Large intestine (tissue), 12 donors: ENCODE results near the gene HNMT. TPM values are rescaled to one million over a fixed set of nuclear protein-coding genes. Genes with fewer than 3 reads are reported as not detected.
A peak's percentile ranks its signal among the peaks of the same experiment; 100 is the strongest.
"Not testable (repeated sequence)": the region's sequence is repeated elsewhere in the genome, so short reads cannot be mapped to it uniquely, and the experiment has no call there.

Experiments used
- DNase-seq, 2 donors: peaks; one replicate each; pipeline versions ENCODE4 v3.0.0 to v3.0.0-alpha.2; 2013
- H3K27ac ChIP-seq: one replicate; pipeline ENCODE4 v1.5.1; 2013; ENCODE audit warnings: low read length
- H3K27me3 ChIP-seq: 2 replicates; pipeline ENCODE4 v1.6.1; 2013; ENCODE audit warnings: low read length; ENCODE audit not compliant: control insufficient read depth, insufficient read depth
- H3K36me3 ChIP-seq: 2 replicates; pipeline ENCODE4 v1.6.1; 2013; ENCODE audit warnings: low read length; ENCODE audit not compliant: control insufficient read depth, insufficient read depth
- H3K4me1 ChIP-seq: one replicate; pipeline ENCODE4 v1.6.1; 2013; ENCODE audit warnings: low read length; ENCODE audit not compliant: control insufficient read depth, insufficient read depth
- H3K4me3 ChIP-seq: one replicate; pipeline ENCODE4 v1.5.1; 2013; ENCODE audit warnings: low read length
- H3K9me3 ChIP-seq: one replicate; pipeline ENCODE4 v1.6.1; 2013; ENCODE audit warnings: mild to moderate bottlenecking, low read depth, low read length, moderate library complexity; ENCODE audit not compliant: control insufficient read depth
- WGBS: methylation state at CpG from one replicate; pipeline ENCODE4 v1.1.5; 2013; ENCODE audit warnings: low lambda C conversion rate; ENCODE audit not compliant: insufficient coverage; 5-methylcytosine and 5-hydroxymethylcytosine counted together
- long read RNA-seq, 11 donors: transcript quantifications; one replicate each; lab custom pipeline, GENCODE V29; 2026
- polyA plus RNA-seq: library from polyadenylated mRNA; unstranded; fragments of 120-200 nt; gene quantifications from one replicate; pipeline ENCODE4 v1.2.1, GENCODE V29; 2013

Gene HNMT
- 71.1 TPM for polyA plus RNA-seq
- long read RNA-seq, donor 1, transcript HNMT-202 (6 exons, 3,295 nt): major isoform, 21 of 25 reads
- long read RNA-seq, donor 1, partial matches to known transcripts: 0 of 25 reads
- long read RNA-seq, donor 1, other reads (novel, unspliced or antisense): 0 of 25 reads
- long read RNA-seq, donor 2, transcript HNMT-202 (6 exons, 3,295 nt): major isoform, 23 of 49 reads
- long read RNA-seq, donor 2, transcript HNMT-201 (2 exons, 504 nt): minor isoform, 20 of 49 reads
- long read RNA-seq, donor 2, partial matches to known transcripts: 6 of 49 reads
- long read RNA-seq, donor 2, other reads (novel, unspliced or antisense): 0 of 49 reads
- long read RNA-seq, donor 3: 0 reads
- long read RNA-seq, donor 4, partial matches to known transcripts: 0 of 3 reads
- long read RNA-seq, donor 4, other reads (novel, unspliced or antisense): 0 of 3 reads
- long read RNA-seq, donor 5, transcript HNMT-202 (6 exons, 3,295 nt): major isoform, 16 of 22 reads
- long read RNA-seq, donor 5, transcript HNMT-201 (2 exons, 504 nt): minor isoform, 5 of 22 reads
- long read RNA-seq, donor 5, partial matches to known transcripts: 0 of 22 reads
- long read RNA-seq, donor 5, other reads (novel, unspliced or antisense): 0 of 22 reads
- long read RNA-seq, donor 6, transcript HNMT-201 (2 exons, 504 nt): major isoform, 15 of 36 reads
- long read RNA-seq, donor 6, transcript HNMT-202 (6 exons, 3,295 nt): minor isoform, 14 of 36 reads
- long read RNA-seq, donor 6, partial matches to known transcripts: 6 of 36 reads
- long read RNA-seq, donor 6, other reads (novel, unspliced or antisense): 0 of 36 reads
- long read RNA-seq, donor 7, transcript HNMT-202 (6 exons, 3,295 nt): major isoform, 15 of 19 reads
- long read RNA-seq, donor 7, partial matches to known transcripts: 0 of 19 reads
- long read RNA-seq, donor 7, other reads (novel, unspliced or antisense): 0 of 19 reads
- long read RNA-seq, donor 8, transcript HNMT-202 (6 exons, 3,295 nt): major isoform, 27 of 42 reads
- long read RNA-seq, donor 8, transcript HNMT-201 (2 exons, 504 nt): minor isoform, 14 of 42 reads
- long read RNA-seq, donor 8, partial matches to known transcripts: 0 of 42 reads
- long read RNA-seq, donor 8, other reads (novel, unspliced or antisense): 0 of 42 reads
- long read RNA-seq, donor 9, transcript HNMT-201 (2 exons, 504 nt): minor isoform, 17 of 57 reads
- long read RNA-seq, donor 9, transcript HNMT-202 (6 exons, 3,295 nt): major isoform, 30 of 57 reads
- long read RNA-seq, donor 9, partial matches to known transcripts: 10 of 57 reads
- long read RNA-seq, donor 9, other reads (novel, unspliced or antisense): 0 of 57 reads
- long read RNA-seq, donor 10, transcript HNMT-202 (6 exons, 3,295 nt): major isoform, 37 of 48 reads
- long read RNA-seq, donor 10, transcript HNMT-201 (2 exons, 504 nt): minor isoform, 11 of 48 reads
- long read RNA-seq, donor 10, partial matches to known transcripts: 0 of 48 reads
- long read RNA-seq, donor 10, other reads (novel, unspliced or antisense): 0 of 48 reads
- long read RNA-seq, donor 11, transcript HNMT-202 (6 exons, 3,295 nt): major isoform, 27 of 36 reads
- long read RNA-seq, donor 11, transcript HNMT-201 (2 exons, 504 nt): minor isoform, 8 of 36 reads
- long read RNA-seq, donor 11, partial matches to known transcripts: 0 of 36 reads
- long read RNA-seq, donor 11, other reads (novel, unspliced or antisense): 0 of 36 reads

- Histone ChIP-seq H3K27me3 (no peaks in the 10 kb centered on the region), H3K9me3 (no peaks in the 10 kb centered on the region), H3K27ac (peak within 1 kb of the TSS; percentile 89), H3K36me3 (peaks cover 4% of the 10 kb centered on the region), H3K4me3 (peak within 1 kb of the TSS; percentile 66), H3K4me1 (peaks cover 18% of the 10 kb centered on the region)
- peak; percentile 86 to 96 for DNase-seq
- no CpG with 5 or more reads among the region's 15 CpGs for WGBS
These were observed at the start of gene HNMT for GRCh38 chr2:137964066-137964858. Gene HNMT (plus strand): TSS chr2:137964473. CDS start chr2:137964492, 19 bp downstream.

- DNase-seq: no peak
These were observed 43.0 kb upstream of the HNMT start for GRCh38 chr2:137921105-137921880.

GRCh38 chr2:137922171-137922570 is 42.1 kb upstream of the HNMT start:
- H3K27me3 ChIP-seq, DNase-seq: not testable (repeated sequence)

More at GRCh38 chr2:137921105-137921880, 43.0 kb upstream of the HNMT start:
- no peak overlapping the region for H3K27ac ChIP-seq
- no peaks in the 10 kb centered on the region for H3K27me3 ChIP-seq
- no peaks in the 10 kb centered on the region for H3K9me3 ChIP-seq
- no peaks in the 10 kb centered on the region for H3K36me3 ChIP-seq
- 100% methylated on average over 1 of the region's 2 CpGs for WGBS
- H3K4me1 ChIP-seq: peaks cover 3% of the 10 kb centered on the region
- H3K4me3 ChIP-seq: no peak overlapping the region

GRCh38 chr2:137924019-137924418 is 40.3 kb upstream of the HNMT start:
- WGBS: 100% methylated on average over 1 of the region's 1 CpG
- Histone ChIP-seq H3K9me3 (no peaks in the 10 kb centered on the region), H3K4me3 (no peak overlapping the region), H3K4me1 (peaks cover 6% of the 10 kb centered on the region), H3K36me3 (no peaks in the 10 kb centered on the region), H3K27ac (no peak overlapping the region), H3K27me3 (no peaks in the 10 kb centered on the region)
- DNase-seq: peak; percentile 47 to 71

More at GRCh38 chr2:137922171-137922570, 42.1 kb upstream of the HNMT start:
- H3K9me3 ChIP-seq, H3K27ac ChIP-seq, H3K4me1 ChIP-seq, H3K36me3 ChIP-seq, H3K4me3 ChIP-seq: not testable (repeated sequence)

- H3K4me3 ChIP-seq: no peak overlapping the region
- no CpG with 5 or more reads among the region's 2 CpGs for WGBS
- H3K4me1 ChIP-seq: peaks cover 16% of the 10 kb centered on the region
- peak in 1 of 2 donors; percentile 14 for DNase-seq
- H3K36me3 ChIP-seq: no peaks in the 10 kb centered on the region
- H3K27me3 ChIP-seq: no peaks in the 10 kb centered on the region
- H3K9me3 ChIP-seq: no peaks in the 10 kb centered on the region
- no peak overlapping the region for H3K27ac ChIP-seq
These were observed 38.7 kb upstream of the HNMT start for GRCh38 chr2:137925599-137925998.

- H3K9me3 ChIP-seq: no peaks in the 10 kb centered on the region
- H3K27me3 ChIP-seq: no peaks in the 10 kb centered on the region
- WGBS: no CpG with 5 or more reads among the region's 4 CpGs
- no peak overlapping the region for H3K27ac ChIP-seq
- no peak overlapping the region for H3K4me3 ChIP-seq
- no peaks in the 10 kb centered on the region for H3K36me3 ChIP-seq
- H3K4me1 ChIP-seq: peaks cover 16% of the 10 kb centered on the region
- no peak for DNase-seq
These were observed 36.4 kb upstream of the HNMT start for GRCh38 chr2:137927846-137928245.

GRCh38 chr2:137928547-137929518 is 35.4 kb upstream of the HNMT start:
- H3K27ac ChIP-seq: peak overlapping the region; percentile 46
- peaks cover 14% of the 10 kb centered on the region for H3K4me1 ChIP-seq
- no peaks in the 10 kb centered on the region for H3K36me3 ChIP-seq
- peak in 1 of 2 donors; percentile 41 for DNase-seq
- H3K9me3 ChIP-seq: no peaks in the 10 kb centered on the region
- H3K4me3 ChIP-seq: no peak overlapping the region
- 57% methylated on average over 2 of the region's 4 CpGs for WGBS
- no peaks in the 10 kb centered on the region for H3K27me3 ChIP-seq

GRCh38 chr2:137929519-137929916 is 34.8 kb upstream of the HNMT start:
- Histone ChIP-seq H3K27me3 (no peaks in the 10 kb centered on the region), H3K36me3 (no peaks in the 10 kb centered on the region), H3K4me1 (peaks cover 13% of the 10 kb centered on the region), H3K9me3 (no peaks in the 10 kb centered on the region), H3K4me3 (no peak overlapping the region), H3K27ac (peak overlapping the region; percentile 46)
- no peak for DNase-seq
- WGBS: no CpG with 5 or more reads among the region's 2 CpGs
